B cell (primary cell): ENCODE results near the gene GSC2.

Source experiments
- CTCF ChIP-seq: fragments of 200-600 bp; IDR thresholded peaks from one replicate; pipeline ENCODE4 v1.8.0; 2022; ENCODE audit warnings: antibody characterized with exemption, mild to moderate bottlenecking
- EZH2 ChIP-seq: IDR thresholded peaks from 2 replicates; pipeline ENCODE4 v1.6.1; 2012; ENCODE audit warnings: borderline replicate concordance, low read depth, mild to moderate bottlenecking, moderate library complexity, low read length; ENCODE audit not compliant: insufficient read depth, poor library complexity, severe bottlenecking

GRCh38 chr22:19149991-19150390 is at the start of gene GSC2:
- TF ChIP-seq CTCF (no peak), EZH2 (no peak)
